22Rv1 (cell line): ENCODE data around the gene FBXL7.

Source experiments
- H3K27ac ChIP-seq: fragments of 450-650 bp; 2 replicates; pipeline ENCODE4 v1.5.1; 2017
- CTCF ChIP-seq: fragments of 450-650 bp; IDR thresholded peaks from 2 replicates; pipeline ENCODE4 v1.5.1; 2017; ENCODE audit warnings: mild to moderate bottlenecking
- ZFX ChIP-seq: fragments of 450-650 bp; IDR thresholded peaks from 2 replicates; pipeline ENCODE4 v1.6.1; 2017; ENCODE audit warnings: antibody characterized with exemption, borderline replicate concordance

FBXL7 gene

GRCh38 chr5:15700373-15700772 is 200.4 kb downstream of the FBXL7 start:
- no peak for TF ChIP-seq ZFX
- no peak for TF ChIP-seq CTCF
- no peak overlapping the region for H3K27ac ChIP-seq

DNA sequence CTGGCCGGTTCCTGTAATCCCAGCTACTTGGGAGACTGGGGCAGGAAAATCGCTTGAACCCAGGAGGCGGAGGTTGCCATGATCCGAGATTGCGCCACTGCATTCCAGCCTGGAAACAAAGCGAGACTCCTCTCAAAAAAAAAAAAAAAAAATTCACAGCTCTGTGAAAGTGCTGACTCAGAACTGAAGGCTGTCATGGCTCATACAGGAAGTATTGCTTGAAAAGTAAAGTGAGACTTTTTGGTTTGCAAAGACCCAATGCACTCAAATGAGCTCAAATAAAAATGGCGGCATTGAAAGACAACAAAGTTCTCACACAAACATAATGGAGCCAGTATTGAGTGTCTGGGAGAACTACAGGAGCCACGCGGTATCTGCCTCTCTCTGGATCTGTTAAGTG is 202.1 kb downstream of the FBXL7 start:
- no peak overlapping the region for H3K27ac ChIP-seq
- TF ChIP-seq ZFX (no peak), CTCF (no peak)

DNA sequence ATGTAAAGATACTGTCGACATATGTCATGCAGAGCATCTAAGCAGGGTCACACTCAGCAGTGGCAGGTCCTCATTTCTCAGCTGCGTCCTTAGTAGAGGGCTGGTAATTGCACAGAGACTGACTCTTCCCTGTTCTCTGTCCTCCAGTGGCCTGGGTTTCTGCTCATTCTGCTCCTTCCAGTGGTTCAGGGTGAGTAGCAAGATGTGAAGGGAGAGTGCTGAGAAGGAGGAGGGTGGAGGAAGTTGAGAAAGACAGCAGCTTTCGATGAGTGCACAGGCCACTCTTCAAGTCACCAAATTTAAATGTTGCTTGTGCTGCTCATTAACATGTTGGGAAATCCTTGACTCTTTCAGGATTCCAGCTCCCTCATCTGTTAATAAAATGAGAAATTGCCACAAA is 203.9 kb downstream of the FBXL7 start:
- no peak overlapping the region for H3K27ac ChIP-seq

DNA sequence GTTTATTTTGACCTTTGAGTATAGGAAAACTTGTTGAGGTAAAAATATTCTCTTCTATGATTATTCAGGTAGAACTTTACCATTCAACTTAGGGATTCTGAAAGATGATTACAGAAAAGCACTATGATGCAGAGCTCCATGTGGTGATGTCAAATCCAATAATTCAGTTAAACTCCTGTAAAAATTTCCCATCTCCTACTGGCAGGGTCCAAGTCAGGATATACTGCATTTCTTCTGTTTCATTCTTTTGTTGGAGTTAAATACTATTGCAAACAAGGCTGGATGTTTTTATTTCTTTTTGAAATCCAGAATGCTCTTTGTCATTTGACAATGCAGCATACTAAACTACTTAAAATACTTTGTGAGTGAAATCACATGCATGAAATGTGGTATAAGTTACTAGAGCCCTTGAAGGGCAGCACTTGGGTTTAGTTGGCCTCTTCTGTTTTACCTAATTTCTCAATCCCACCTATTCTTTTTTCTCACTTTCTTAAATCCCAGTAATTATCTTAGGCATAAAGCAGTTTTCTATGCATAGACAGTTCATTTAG is 204.5 kb downstream of the FBXL7 start:
- TF ChIP-seq ZFX, result no peak
- no peak for TF ChIP-seq CTCF

More for the DNA sequence above, 203.9 kb downstream of the FBXL7 start:
- no peak for TF ChIP-seq CTCF
- no peak for TF ChIP-seq ZFX

DNA sequence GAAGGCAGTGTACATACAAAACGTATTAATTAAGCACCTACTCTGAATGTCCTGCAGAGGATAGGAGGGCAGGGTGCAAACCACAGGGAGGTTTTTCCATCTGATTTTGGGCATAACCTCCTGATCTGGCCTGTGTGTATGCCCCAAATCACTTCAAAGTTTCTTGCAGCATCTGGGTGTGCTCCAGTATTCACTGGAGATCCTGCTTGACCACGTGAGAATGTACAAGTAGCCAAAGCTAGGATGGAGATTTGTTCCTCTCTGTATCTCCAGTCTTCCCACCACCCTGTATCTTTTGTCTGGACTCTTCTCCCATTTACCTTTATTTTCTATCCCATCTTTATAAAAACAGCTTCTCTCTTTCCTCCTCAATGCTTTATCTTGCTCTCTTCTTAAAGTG is 207.7 kb downstream of the FBXL7 start:
- TF ChIP-seq CTCF (no peak), ZFX (no peak)
- no peak overlapping the region for H3K27ac ChIP-seq

More for the DNA sequence above, 204.5 kb downstream of the FBXL7 start:
- no peak overlapping the region for H3K27ac ChIP-seq

DNA sequence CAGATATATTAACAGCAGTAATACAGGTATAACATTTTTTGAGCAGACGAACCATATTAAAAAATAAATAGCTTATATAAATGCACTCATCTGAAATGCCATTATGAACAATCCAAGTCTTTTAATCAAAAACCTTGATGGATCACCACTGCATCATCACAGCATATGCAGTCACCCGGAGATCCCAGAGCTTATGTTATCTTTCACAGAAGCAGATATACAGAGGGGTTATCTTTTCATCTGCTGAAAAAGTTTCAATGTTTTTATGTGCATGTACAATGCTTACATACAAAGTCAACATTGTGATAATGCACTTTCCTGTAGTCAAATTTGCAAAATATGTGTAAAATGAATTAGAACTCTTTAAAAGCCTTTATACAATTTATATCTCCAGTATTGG is 211.9 kb downstream of the FBXL7 start:
- no peak for TF ChIP-seq ZFX
- TF ChIP-seq CTCF, result no peak
- H3K27ac ChIP-seq, result no peak overlapping the region

DNA sequence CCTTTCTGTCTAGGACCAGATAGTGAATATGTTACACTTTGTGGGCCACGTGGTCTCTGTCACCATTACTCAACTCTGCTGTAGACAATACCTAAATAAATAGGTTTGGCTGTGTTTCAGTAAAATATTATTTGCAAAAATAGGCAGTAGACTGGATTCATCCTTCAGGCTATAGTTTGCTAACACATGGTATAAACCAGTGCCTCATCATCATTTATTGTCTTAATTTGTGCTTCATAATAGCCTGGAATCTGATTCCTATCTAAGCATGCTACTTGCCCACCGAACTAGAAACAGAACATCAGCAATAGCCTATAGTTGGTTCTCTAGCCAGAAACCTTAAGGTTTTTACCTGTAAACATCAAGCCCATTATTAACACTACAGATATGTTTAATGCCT is 215.6 kb downstream of the FBXL7 start:
- TF ChIP-seq ZFX, result no peak
- no peak for TF ChIP-seq CTCF
- H3K27ac ChIP-seq, result no peak overlapping the region
